GM12891 (cell line): Measurements from ENCODE around the gene SGSH.

Experiments
- POLR2A ChIP-seq: IDR thresholded peaks from 2 replicates; pipeline ENCODE4 v1.6.1; 2011; ENCODE audit warnings: low read depth, low read length, control low read depth
- POLR2AphosphoS5 ChIP-seq: IDR thresholded peaks from 2 replicates; pipeline ENCODE4 v1.6.1; 2011; ENCODE audit warnings: low read depth, low read length, control low read depth
- SPI1 ChIP-seq: IDR thresholded peaks from 2 replicates; pipeline ENCODE4 v1.6.1; 2011; ENCODE audit warnings: low read depth, low read length, control low read depth
- TAF1 ChIP-seq: IDR thresholded peaks from 2 replicates; pipeline ENCODE4 v1.6.1; 2011; ENCODE audit warnings: low read depth, low read length, control low read depth

- no peak for TF ChIP-seq POLR2A
- no peak for TF ChIP-seq TAF1
- no peak for TF ChIP-seq POLR2AphosphoS5
- no peak for TF ChIP-seq SPI1
Observed at GRCh38 chr17:80166446-80166845, 53.7 kb downstream of the SGSH start.
